Keratinocyte (primary cell): Measurements from ENCODE around the gene AGAP1. TPM values are rescaled to one million over a fixed set of nuclear protein-coding genes. Genes with fewer than 3 reads are reported as not detected.

Source experiments
- DNase-seq: peaks from one replicate; pipeline ENCODE4 v3.0.0-alpha.2; 2011; ENCODE audit warnings: low read depth, missing footprints, low spot score
- FAIRE-seq: peaks from 2 replicates; lab custom pipeline; 2011; peaks lifted over from hg19 to GRCh38; lab: Jason Lieb, UNC
- H2AFZ ChIP-seq: 2 replicates; pipeline ENCODE4 v1.6.0; 2012; ENCODE audit warnings: low read length, control low read depth, inconsistent platforms; ENCODE audit not compliant: control insufficient read depth
- H3K27ac ChIP-seq: 2 replicates; pipeline ENCODE4 v1.5.1; 2011; ENCODE audit warnings: low read length; ENCODE audit not compliant: control insufficient read depth, insufficient read depth
- H3K27me3 ChIP-seq: 3 replicates; pipeline ENCODE4 v1.6.0; 2011; ENCODE audit warnings: low read length; ENCODE audit not compliant: control insufficient read depth, insufficient read depth; ENCODE audit errors: extremely low read depth
- H3K36me3 ChIP-seq, 2 experiments: 2 replicates in 1 of 2; 3 replicates in 1 of 2; pipeline ENCODE4 v1.5.1; 2011; ENCODE audit warnings: low read length in 2 of 2, mild to moderate bottlenecking in 1 of 2; ENCODE audit not compliant: control insufficient read depth in 2 of 2, insufficient read depth in 2 of 2; ENCODE audit errors: extremely low read depth in 1 of 2
- H3K4me1 ChIP-seq: 3 replicates; pipeline ENCODE4 v1.5.1; 2011; ENCODE audit warnings: low read length; ENCODE audit not compliant: control insufficient read depth, insufficient read depth; ENCODE audit errors: extremely low read depth
- H3K4me2 ChIP-seq: 3 replicates; pipeline ENCODE4 v1.6.0; 2011; ENCODE audit warnings: low read depth, low read length; ENCODE audit not compliant: control insufficient read depth, insufficient read depth; ENCODE audit errors: extremely low read depth
- H3K4me3 ChIP-seq, 3 experiments: fragments of 200-600 bp in 1 of 3; sonication (generic) in 1 of 3; 2 replicates in 2 of 3; 3 replicates in 1 of 3; pipeline ENCODE4 v1.5.1; 2011 to 2016; ENCODE audit warnings: low read length in 3 of 3, mild to moderate bottlenecking in 3 of 3, control low read depth in 2 of 3, inconsistent platforms in 1 of 3, low read depth in 1 of 3, mixed read lengths in 1 of 3, mixed run types in 1 of 3, moderate library complexity in 1 of 3; ENCODE audit not compliant: control insufficient read depth in 2 of 3, insufficient read depth in 2 of 3; ENCODE audit errors: extremely low read depth in 1 of 3
- H3K79me2 ChIP-seq: 2 replicates; pipeline ENCODE4 v1.6.0; 2012; ENCODE audit warnings: low read length; ENCODE audit not compliant: control insufficient read depth, insufficient read depth
- H3K9ac ChIP-seq: 3 replicates; pipeline ENCODE4 v1.6.0; 2011; ENCODE audit warnings: low read length; ENCODE audit not compliant: control insufficient read depth, insufficient read depth; ENCODE audit errors: extremely low read depth
- H3K9me1 ChIP-seq: 3 replicates; pipeline ENCODE4 v1.6.0; 2011; ENCODE audit warnings: low read length; ENCODE audit not compliant: control insufficient read depth, insufficient read depth; ENCODE audit errors: extremely low read depth
- H3K9me3 ChIP-seq: 2 replicates; pipeline ENCODE4 v1.5.1; 2012; ENCODE audit warnings: low read depth, low read length; ENCODE audit not compliant: control insufficient read depth
- H4K20me1 ChIP-seq: 3 replicates; pipeline ENCODE4 v1.6.0; 2011; ENCODE audit warnings: low read length; ENCODE audit not compliant: control insufficient read depth, insufficient read depth; ENCODE audit errors: extremely low read depth
- EZH2 ChIP-seq: IDR thresholded peaks from one replicate; pipeline ENCODE4 v1.6.1; 2012; ENCODE audit warnings: inconsistent platforms, mild to moderate bottlenecking, low read length, moderate library complexity
- dilution Hi-C: fragments of 300-500 bp; cut with MboI; formaldehyde crosslinking; loops from one replicate; pipeline ENCODE4 v1.7.0; 2020; ENCODE audit warnings: low sequenced_read_pairs; ENCODE audit not compliant: extremely low pct_ligation_motif_present
- polyA plus RNA-seq, 5 experiments: library from polyadenylated mRNA; depleted of rRNA in 3 of 5; stranded (reverse) in 3 of 5; stranded (forward) in 1 of 5; unstranded in 1 of 5; fragments of >200 nt; gene quantifications; 1 replicate in 1 of 5; 2 replicates in 3 of 5; 3 replicates in 1 of 5; pipeline versions ENCODE4 v1.2.1 to v1.2.3, GENCODE V29; 2011 to 2012; ENCODE audit warnings: missing spikeins in 2 of 5, low read depth in 1 of 5, low replicate concordance in 1 of 5
- TF ChIP-seq, protein P1 (sequence below), 3 experiments: IDR thresholded peaks in 1 of 3; conservative IDR thresholded peaks in 1 of 3; optimal IDR thresholded peaks in 1 of 3; 2 replicates in 2 of 3; 3 replicates in 1 of 3; pipeline versions ENCODE3 to v1.5.1; 2011; ENCODE audit warnings: low read length in 3 of 3, mild to moderate bottlenecking in 3 of 3, moderate library complexity in 2 of 3, control low read depth in 1 of 3, inconsistent platforms in 1 of 3; ENCODE audit not compliant: insufficient read depth in 2 of 3; ENCODE audit errors: extremely low read depth in 1 of 3

The AGAP1 gene
- polyA plus RNA-seq, 1 donor (not counting 4 experiments of a cell fraction or from before 2014, with no cell fraction given) = 12.6 TPM

DNA sequence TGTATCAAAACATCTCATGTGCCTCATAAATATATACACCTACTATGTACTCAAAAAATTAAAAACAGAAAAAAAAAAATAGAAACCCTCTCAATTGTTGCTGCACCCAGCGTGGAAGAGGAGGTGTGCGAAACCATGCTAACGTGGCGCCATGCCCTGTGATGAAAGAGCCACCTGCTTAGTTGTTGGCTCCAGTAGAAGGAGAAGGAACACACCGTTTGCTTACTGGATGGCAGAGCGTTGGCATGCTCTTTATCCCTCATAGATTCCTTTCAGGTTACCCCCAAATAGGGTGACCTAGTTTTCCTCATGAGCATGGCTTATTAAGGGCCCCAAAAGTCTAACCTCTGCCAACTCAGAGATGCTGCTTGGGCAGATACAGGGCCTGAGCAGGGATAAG, 332.1 kb downstream of the AGAP1 start:
- TF ChIP-seq, protein P1, sequence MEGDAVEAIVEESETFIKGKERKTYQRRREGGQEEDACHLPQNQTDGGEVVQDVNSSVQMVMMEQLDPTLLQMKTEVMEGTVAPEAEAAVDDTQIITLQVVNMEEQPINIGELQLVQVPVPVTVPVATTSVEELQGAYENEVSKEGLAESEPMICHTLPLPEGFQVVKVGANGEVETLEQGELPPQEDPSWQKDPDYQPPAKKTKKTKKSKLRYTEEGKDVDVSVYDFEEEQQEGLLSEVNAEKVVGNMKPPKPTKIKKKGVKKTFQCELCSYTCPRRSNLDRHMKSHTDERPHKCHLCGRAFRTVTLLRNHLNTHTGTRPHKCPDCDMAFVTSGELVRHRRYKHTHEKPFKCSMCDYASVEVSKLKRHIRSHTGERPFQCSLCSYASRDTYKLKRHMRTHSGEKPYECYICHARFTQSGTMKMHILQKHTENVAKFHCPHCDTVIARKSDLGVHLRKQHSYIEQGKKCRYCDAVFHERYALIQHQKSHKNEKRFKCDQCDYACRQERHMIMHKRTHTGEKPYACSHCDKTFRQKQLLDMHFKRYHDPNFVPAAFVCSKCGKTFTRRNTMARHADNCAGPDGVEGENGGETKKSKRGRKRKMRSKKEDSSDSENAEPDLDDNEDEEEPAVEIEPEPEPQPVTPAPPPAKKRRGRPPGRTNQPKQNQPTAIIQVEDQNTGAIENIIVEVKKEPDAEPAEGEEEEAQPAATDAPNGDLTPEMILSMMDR (optimal IDR thresholded peaks at IDR 0.05 in 1 of 3, IDR thresholded peaks at IDR 0.05 in 1 of 3, conservative IDR thresholded peaks at IDR 0.05 in 1 of 3; ENCODE audit: extremely low read depth in 1 of 3, insufficient read depth in 2 of 3, low read length in 3 of 3) = no peak
- TF ChIP-seq EZH2 = no peak
- Histone ChIP-seq H3K9me1 (no peaks in the 10 kb centered on the region), H3K27me3 (no peaks in the 10 kb centered on the region), H3K4me1 (peaks cover 6% of the 10 kb centered on the region), H3K9me3 (no peaks in the 10 kb centered on the region), H3K4me3 (no peak overlapping the region), H3K79me2 (no peaks in the 10 kb centered on the region), H3K4me2 (no peak overlapping the region), H3K36me3 (peaks cover 0 to 2% of the 10 kb centered on the region in 2 experiments), H4K20me1 (no peaks in the 10 kb centered on the region), H2AFZ (no peak overlapping the region), H3K27ac (no peak overlapping the region), H3K9ac (no peak overlapping the region)
- dilution Hi-C loops = no loop called here
- no peak for DNase-seq
- FAIRE-seq = no peak

DNA sequence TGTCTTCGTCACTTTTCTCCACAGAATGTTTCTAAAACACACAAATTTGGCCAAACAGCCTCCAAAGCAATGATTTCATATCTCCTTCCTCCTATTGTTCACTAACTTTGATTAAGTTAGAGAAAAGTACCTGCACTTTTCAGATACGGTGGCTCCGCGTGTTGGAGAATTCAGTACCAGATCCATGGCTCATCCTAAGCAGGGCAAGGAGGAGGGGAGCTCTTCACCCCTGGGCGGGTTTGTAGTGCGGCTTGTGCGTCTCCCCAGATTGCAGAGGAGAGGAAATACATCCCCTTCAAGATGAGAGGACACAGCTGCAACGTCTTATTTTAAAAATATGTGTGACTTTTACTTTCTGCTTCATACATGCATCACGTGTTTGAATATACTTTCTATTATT, 333.0 kb downstream of the AGAP1 start:
- dilution Hi-C loops = no loop called here

More for the DNA sequence above, 333.0 kb downstream of the AGAP1 start:
- no peaks in the 10 kb centered on the region for H3K79me2 ChIP-seq
- H3K4me2 ChIP-seq = no peak overlapping the region
- H3K27ac ChIP-seq = no peak overlapping the region
- no peaks in the 10 kb centered on the region for H3K9me1 ChIP-seq
- H4K20me1 ChIP-seq = no peaks in the 10 kb centered on the region
- H3K4me3 ChIP-seq = no peak overlapping the region
- no peak overlapping the region for H3K9ac ChIP-seq
- H3K4me1 ChIP-seq = peaks cover 6% of the 10 kb centered on the region
- no peak overlapping the region for H2AFZ ChIP-seq
- DNase-seq = no peak
- TF ChIP-seq, protein P1 (optimal IDR thresholded peaks at IDR 0.05 in 1 of 3, IDR thresholded peaks at IDR 0.05 in 1 of 3, conservative IDR thresholded peaks at IDR 0.05 in 1 of 3; ENCODE audit: extremely low read depth in 1 of 3, insufficient read depth in 2 of 3, low read length in 3 of 3) = no peak
- TF ChIP-seq EZH2 = no peak
- H3K36me3 ChIP-seq = peaks cover 0 to 2% of the 10 kb centered on the region in 2 experiments
- no peaks in the 10 kb centered on the region for H3K27me3 ChIP-seq
- FAIRE-seq = no peak
- no peaks in the 10 kb centered on the region for H3K9me3 ChIP-seq
